Activated CD8-positive, alpha-beta memory T cell treated with anti-CD3 and anti-CD28 coated beads for 36 hours (primary cell): ENCODE results near the gene MAGEB17. TPM values are rescaled to one million over a fixed set of nuclear protein-coding genes. Genes with fewer than 3 reads are reported as not detected.

Experiments
- CTCF ChIA-PET: fragments of 350-600 bp; sonication (Branson Sonifier 250); formaldehyde crosslinking; loops from one replicate; lab custom pipeline; 2021; ENCODE audit warnings: antibody characterized with exemption; lab: Charles Lee
- POLR2A ChIA-PET: fragments of 350-600 bp; sonication (Branson Sonifier 250); formaldehyde crosslinking; loops from one replicate; lab custom pipeline; 2021; ENCODE audit warnings: antibody characterized with exemption; lab: Charles Lee
- total RNA-seq, 2 experiments: library from RNA; stranded (reverse); gene quantifications; one replicate each; pipeline ENCODE4 v1.2.3, GENCODE V29; 2021

Gene MAGEB17
- total RNA-seq, 2 experiments from 2014 or later, result not detected

DNA sequence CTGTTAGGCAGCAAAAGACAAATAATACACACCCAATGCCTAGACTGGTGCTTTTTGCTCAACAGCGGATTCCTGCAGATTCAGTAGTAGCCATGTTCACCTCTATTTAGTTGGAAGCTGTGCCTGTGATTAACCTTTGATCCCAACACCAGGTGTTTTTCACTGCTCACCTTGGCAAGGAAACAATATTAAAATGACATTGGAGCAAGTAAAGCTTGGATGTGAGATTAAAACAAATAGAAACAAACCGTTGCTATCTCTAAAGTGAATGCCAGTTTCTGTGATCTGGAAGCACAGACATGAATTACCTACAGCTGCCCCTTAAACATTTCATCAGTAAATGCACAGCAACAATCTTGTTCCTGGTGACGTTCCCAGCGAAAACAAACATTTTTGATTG, 35.7 kb downstream of the MAGEB17 start:
- ChIA-PET POLR2A (interaction anchor here (0.6 kb wide), 1 partner anchor 441 kb away, joined by 3 read pairs; no protein-coding TSS in a partner anchor), CTCF (no interaction called here)

- POLR2A ChIA-PET, result no interaction called here
- CTCF ChIA-PET, result no interaction called here
These were observed 37.3 kb downstream of the MAGEB17 start for GRCh38 chrX:16204538-16204937.

- POLR2A ChIA-PET, result no interaction called here
- CTCF ChIA-PET, result no interaction called here
These were observed 38.6 kb downstream of the MAGEB17 start for GRCh38 chrX:16205840-16206239.

DNA sequence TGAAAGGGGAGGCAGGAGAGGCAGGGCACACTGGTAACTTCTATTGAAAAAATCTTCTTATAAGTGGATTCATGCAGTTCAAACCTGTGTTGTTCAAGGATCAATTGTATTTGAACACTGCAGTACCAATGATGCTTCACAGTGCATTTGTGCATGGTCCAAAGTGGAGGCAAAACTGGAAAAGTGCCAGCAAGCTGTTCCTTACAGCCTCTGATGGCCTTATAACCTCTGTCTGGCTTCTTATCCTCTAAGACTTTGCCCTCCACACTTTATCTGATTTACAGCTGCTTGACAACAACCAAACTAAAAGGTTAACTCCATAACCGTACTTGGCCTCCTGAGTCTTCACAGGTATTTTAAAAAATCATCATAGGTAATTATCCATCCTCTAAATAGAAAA, 40.4 kb downstream of the MAGEB17 start:
- ChIA-PET CTCF (no interaction called here), POLR2A (no interaction called here)

- ChIA-PET POLR2A (no interaction called here), CTCF (no interaction called here)
These were observed 41.3 kb downstream of the MAGEB17 start for GRCh38 chrX:16208601-16209000.

- POLR2A ChIA-PET, result no interaction called here
- CTCF ChIA-PET, result no interaction called here
These were observed 42.8 kb downstream of the MAGEB17 start for GRCh38 chrX:16210061-16210460.

DNA sequence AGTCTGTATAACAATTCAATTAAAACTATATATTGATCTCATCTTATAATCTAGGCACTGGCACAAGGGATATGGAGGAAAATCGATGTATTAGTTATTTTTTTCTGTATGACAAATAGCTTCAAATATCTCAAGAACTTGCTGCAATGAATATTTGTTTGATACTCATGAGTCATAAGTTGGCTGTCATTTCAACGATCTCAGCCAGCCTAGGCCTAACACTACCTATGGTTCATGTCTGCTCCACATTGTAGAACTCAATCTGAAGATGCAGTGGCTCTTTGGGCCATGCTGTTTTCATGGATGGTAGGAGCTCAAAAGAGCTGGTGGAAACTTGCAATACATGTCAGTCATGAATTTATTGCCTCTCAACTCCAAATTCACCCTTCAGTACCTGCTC, 44.7 kb downstream of the MAGEB17 start:
- ChIA-PET CTCF (no interaction called here), POLR2A (no interaction called here)

GRCh38 chrX:16212436-16212835, 45.2 kb downstream of the MAGEB17 start:
- ChIA-PET POLR2A (no interaction called here), CTCF (no interaction called here)

- CTCF ChIA-PET, result no interaction called here
- POLR2A ChIA-PET, result no interaction called here
These were observed 46.7 kb downstream of the MAGEB17 start for GRCh38 chrX:16213961-16214360.

- ChIA-PET CTCF (no interaction called here), POLR2A (no interaction called here)
These were observed 48.4 kb downstream of the MAGEB17 start for GRCh38 chrX:16215660-16216059.

Other genes with a start within 250 kb of the MAGEB17 start
- gene GRPR, start 43.9 kb upstream of the MAGEB17 start, total RNA-seq, result under 1 TPM; 0.13 to 0.15 TPM